ENCODE results near the gene ZNF714. TPM values are rescaled to one million over a fixed set of nuclear protein-coding genes. Genes with fewer than 3 reads are reported as not detected.

ZNF714 gene
- total and polyA plus RNA-seq, 4 donors = 0.75 to 8.8 (median 2.2) TPM

DNA sequence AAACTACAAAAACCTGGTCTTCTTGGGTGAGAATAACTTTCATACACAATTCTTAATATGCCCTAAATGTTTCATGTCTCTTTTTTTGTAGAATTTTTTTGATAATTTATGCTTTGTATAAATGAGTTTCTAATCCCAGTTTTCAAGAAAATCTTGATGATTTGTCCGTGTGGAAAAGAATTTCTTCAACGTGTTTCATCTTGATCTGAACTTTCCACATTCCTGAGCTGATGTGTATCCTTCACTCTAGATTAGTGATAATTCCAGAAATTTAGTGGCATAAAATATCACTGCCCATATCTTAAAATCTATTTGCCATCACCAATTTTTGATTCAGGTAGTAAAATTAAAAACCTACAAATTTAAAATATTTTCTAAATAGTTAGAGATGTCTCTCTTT lies 84.4 kb downstream of the ZNF714 start:
- Histone ChIP-seq H3K27ac (ENCODE audit: low read depth in 1 of 2, low read length in 2 of 2) (no peak overlapping the region), H3K27me3 (ENCODE audit: control insufficient read depth in 1 of 2, insufficient read depth in 2 of 2, low read length in 1 of 2) (no peaks in the 10 kb centered on the region), H3K4me3 (ENCODE audit: low read length in 2 of 2) (no peak overlapping the region), H3K4me1 (ENCODE audit: control insufficient read depth in 1 of 2, insufficient read depth in 2 of 2, low read length in 2 of 2) (no peaks in the 10 kb centered on the region), H3K36me3 (ENCODE audit: control insufficient read depth in 1 of 2, insufficient read depth in 2 of 2, low read length in 1 of 2) (peaks cover 1 to 4% of the 10 kb centered on the region in 2 donors), H3K9me3 (ENCODE audit: control insufficient read depth, low read length) (no peaks in the 10 kb centered on the region)
- 80% methylated on average over 2 of the region's 2 CpGs for WGBS, 2 donors
- ATAC-seq (ENCODE audit: low FRiP score) = no peak
- no peak for DNase-seq
- intact Hi-C loops (cut with DNase I) = no loop called here

Other genes with a start within 250 kb of the ZNF714 start
- gene ZNF85, start 159.0 kb upstream of the ZNF714 start, total RNA-seq = 1 to 10 TPM; 4.6 to 6.7 TPM
- gene ZNF85, start 159.0 kb upstream of the ZNF714 start, polyA plus RNA-seq = 1 to 10 TPM in 1 of 2 donors, under 1 TPM in 1; 0.88 to 2.7 TPM
- 10 to 100 TPM; 13.5 to 17.4 TPM for gene ZNF430, start 61.5 kb upstream of the ZNF714 start, total RNA-seq
- gene ZNF430, start 61.5 kb upstream of the ZNF714 start, polyA plus RNA-seq = 1 to 10 TPM; 1.0 to 2.8 TPM
- gene ZNF431, start 59.8 kb downstream of the ZNF714 start, total RNA-seq = 10 to 100 TPM; 13.4 to 20.2 TPM
- 1 to 10 TPM; 3.1 to 3.3 TPM for gene ZNF431, start 59.8 kb downstream of the ZNF714 start, polyA plus RNA-seq
- gene ZNF708, start 247.2 kb downstream of the ZNF714 start, total RNA-seq = 10 to 100 TPM; 16.0 to 20.8 TPM
- gene ZNF708, start 247.2 kb downstream of the ZNF714 start, polyA plus RNA-seq = 1 to 10 TPM; 2.4 to 6.0 TPM